AG04449 (cell line): ENCODE data around the gene CBR4.

ENCODE experiments used
- CTCF ChIA-PET: fragments of 350-600 bp; formaldehyde crosslinking; extraction: SDS; loops from one replicate; lab custom pipeline; 2021; ENCODE audit warnings: antibody characterized with exemption; lab: Yijun Ruan, JAX
- POLR2A ChIA-PET: fragments of 400-600, 350-600 bp; formaldehyde crosslinking; extraction: SDS; loops from one replicate; lab custom pipeline; 2020; ENCODE audit warnings: antibody characterized with exemption, inconsistent platforms; lab: Yijun Ruan, JAX
- DNase-seq: peaks from one replicate; pipeline ENCODE4 v3.0.0-alpha.2; 2010; ENCODE audit warnings: low read depth, low spot score
- H3K4me3 ChIP-seq: 2 replicates; pipeline ENCODE4 v1.5.1; 2011; ENCODE audit warnings: low read depth, mild to moderate bottlenecking, control low read depth, low read length
- CTCF ChIP-seq: IDR thresholded peaks from one replicate; pipeline ENCODE4 v1.5.1; 2011; ENCODE audit warnings: mild to moderate bottlenecking, moderate library complexity, low read length, control low read depth, inconsistent platforms; ENCODE audit not compliant: insufficient read depth; ENCODE audit errors: missing control alignments

CBR4 gene

DNA sequence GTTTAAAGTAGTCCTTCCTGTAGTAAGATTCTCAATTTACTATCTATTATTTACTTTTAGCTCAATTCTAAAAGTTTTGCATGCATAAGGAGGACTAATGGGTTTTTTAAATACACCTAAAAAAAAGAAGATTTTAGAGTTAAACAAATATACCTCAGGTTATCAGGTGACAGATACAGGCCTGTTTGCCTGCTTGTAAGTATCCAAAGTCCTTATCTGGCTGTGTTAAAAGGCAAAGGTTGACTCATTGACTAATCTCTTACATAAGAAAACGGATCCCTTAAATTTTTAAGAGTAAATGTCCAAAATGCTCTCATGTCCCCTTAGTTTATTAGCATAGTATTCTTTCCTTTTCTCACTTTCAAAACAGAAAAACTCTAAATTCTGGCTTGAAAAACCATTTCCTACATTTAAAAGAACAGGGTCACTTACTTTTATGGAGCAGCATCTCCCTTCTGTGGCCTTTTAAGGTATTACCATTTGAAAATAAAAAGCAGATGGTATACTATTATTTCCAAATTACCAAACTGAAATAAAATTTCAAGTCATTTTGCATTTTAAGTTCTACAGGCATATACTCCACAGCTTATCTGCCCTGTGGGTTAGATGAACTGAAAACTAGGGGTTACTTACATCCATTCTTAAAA lies 4.5 kb downstream of the CBR4 start:
- CTCF ChIA-PET: interaction anchor here (1.0 to 8.4 kb wide), 8 partner anchors 7 to 480 kb away, joined by 3 to 88 read pairs (median 4); no protein-coding TSS in a partner anchor

DNA sequence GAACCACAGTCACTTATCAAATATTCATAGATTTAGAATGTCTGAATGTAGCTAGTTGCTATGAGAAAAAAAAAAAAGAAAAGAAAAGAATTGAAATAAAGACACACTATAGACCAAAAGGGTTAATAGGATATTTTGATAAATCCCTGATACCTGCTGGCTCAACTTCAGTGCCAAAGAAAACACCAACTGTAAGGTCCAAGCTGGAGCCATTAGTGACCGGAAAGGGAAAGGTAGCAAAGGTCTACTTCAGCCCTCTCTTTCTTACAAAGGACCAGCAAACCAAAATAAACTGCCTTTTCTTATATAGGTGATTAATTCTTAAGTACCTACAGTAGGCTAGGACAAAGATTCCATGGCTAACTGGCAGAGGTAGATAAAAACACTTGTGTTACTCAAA lies 9.7 kb downstream of the CBR4 start:
- DNase-seq: no peak
- no peak for TF ChIP-seq CTCF
- CTCF ChIA-PET: interaction anchor here (0.6 to 6.8 kb wide), 6 partner anchors 9 to 566 kb away, joined by 3 to 88 read pairs (median 8); partner anchors contain the start of gene CBR4
- POLR2A ChIA-PET: interaction anchor here (1.2 kb wide), 1 partner anchor 10 kb away, joined by 5 read pairs; the partner anchor contains the start of gene CBR4
- H3K4me3 ChIP-seq: no peak overlapping the region

More for the DNA sequence above, 4.5 kb downstream of the CBR4 start:
- TF ChIP-seq CTCF: no peak
- H3K4me3 ChIP-seq: no peak overlapping the region
- POLR2A ChIA-PET: interaction anchor here (0.7 kb wide), 1 partner anchor 81 kb away, joined by 3 read pairs; no protein-coding TSS in a partner anchor
- no peak for DNase-seq

GRCh38 chr4:168999809-169000208 lies 10.2 kb downstream of the CBR4 start:
- DNase-seq: no peak
- CTCF ChIA-PET: interaction anchor here (0.8 to 6.8 kb wide), 7 partner anchors 9 to 566 kb away, joined by 3 to 88 read pairs (median 12); partner anchors contain the start of gene CBR4
- POLR2A ChIA-PET: no interaction called here
- TF ChIP-seq CTCF: no peak
- no peak overlapping the region for H3K4me3 ChIP-seq

DNA sequence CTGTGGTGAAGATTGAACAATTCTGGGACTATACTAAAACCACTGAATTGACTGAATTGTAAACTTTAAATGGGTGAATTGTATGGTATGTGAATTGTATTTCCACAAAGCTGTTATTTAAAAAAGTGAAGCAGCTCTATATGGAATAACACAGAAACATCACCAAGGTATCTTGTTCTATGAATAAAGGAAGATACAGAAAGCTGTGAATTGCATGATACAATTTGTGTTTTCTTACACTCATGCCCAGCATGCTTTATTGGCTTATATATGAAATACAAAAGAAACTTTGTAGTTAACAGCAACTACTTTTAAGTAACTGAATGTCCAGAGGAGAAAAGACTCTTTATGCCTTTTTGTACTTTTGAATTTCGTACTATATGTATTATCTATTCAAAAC lies 11.5 kb downstream of the CBR4 start:
- no peak for TF ChIP-seq CTCF
- DNase-seq: no peak
- ChIA-PET CTCF (interaction anchor here (0.7 to 6.8 kb wide), 4 partner anchors 10 to 495 kb away, joined by 3 to 88 read pairs (median 17); partner anchors contain the start of gene CBR4), POLR2A (interaction anchor here (0.9 kb wide), 1 partner anchor 12 kb away, joined by 4 read pairs; the partner anchor contains the start of gene CBR4)
- H3K4me3 ChIP-seq: no peak overlapping the region

GRCh38 chr4:168995537-168996295 lies 14.3 kb downstream of the CBR4 start:
- ChIA-PET POLR2A (no interaction called here), CTCF (interaction anchor here (0.6 to 6.8 kb wide), 26 partner anchors 8 to 811 kb away, joined by 3 to 88 read pairs (median 4); partner anchors contain the start of gene CBR4)
- no peak overlapping the region for H3K4me3 ChIP-seq
- no peak for DNase-seq
- TF ChIP-seq CTCF: peak; percentile 20
